Stomach (tissue), 19 donors: Measurements from ENCODE around the gene ECE1. TPM values are rescaled to one million over a fixed set of nuclear protein-coding genes. Genes with fewer than 3 reads are reported as not detected.

ENCODE experiments used
- DNase-seq, 2 donors: peaks; one replicate each; pipeline versions ENCODE4 v3.0.0 to v3.0.0-alpha.2; 2013 to 2019
- H3K27ac ChIP-seq, 5 donors: fragments of 200-600 bp in 4 of 5; sonication (generic) in 4 of 5; one replicate each; pipeline ENCODE4 v1.5.1; 2013 to 2019; ENCODE audit warnings: mild to moderate bottlenecking in 1 of 5, moderate library complexity in 1 of 5
- H3K27me3 ChIP-seq, 3 donors: fragments of 200-600 bp; sonication (generic); one replicate each; pipeline ENCODE4 v1.5.1; 2017 to 2019; ENCODE audit warnings: mixed run types in 1 of 3
- H3K36me3 ChIP-seq, 4 donors: fragments of 200-600 bp; sonication (generic); 1 replicate in 3 of 4; 2 replicates in 1 of 4; pipeline ENCODE4 v1.5.1; 2016 to 2019
- H3K4me1 ChIP-seq, 4 donors: fragments of 200-600 bp; sonication (generic); one replicate each; pipeline ENCODE4 v1.5.1; 2016 to 2019
- H3K4me3 ChIP-seq, 4 donors: fragments of 200-600 bp; sonication (generic) in 3 of 4; one replicate each; pipeline ENCODE4 v1.5.1; 2016 to 2019; ENCODE audit warnings: mild to moderate bottlenecking in 1 of 4
- H3K9me3 ChIP-seq, 4 donors: fragments of 200-600 bp; sonication (generic); one replicate each; pipeline ENCODE4 v1.5.1; 2016 to 2019
- EP300 ChIP-seq: sonication (generic); formaldehyde crosslinking; IDR thresholded peaks from one replicate; pipeline ENCODE4 v1.6.1; 2017; ENCODE audit warnings: antibody characterized with exemption
- POLR2A ChIP-seq, 4 donors: fragments of 450-650 bp; IDR thresholded peaks; one replicate each; pipeline ENCODE4 v1.6.1; 2016; ENCODE audit warnings: antibody characterized with exemption in 4 of 4, control low read depth in 2 of 4, mild to moderate bottlenecking in 1 of 4, moderate library complexity in 1 of 4
- POLR2AphosphoS5 ChIP-seq, 3 donors: sonication (generic); formaldehyde crosslinking; IDR thresholded peaks; one replicate each; pipeline ENCODE4 v1.6.1; 2016; ENCODE audit warnings: antibody characterized with exemption in 3 of 3
- WGBS, 5 donors: extraction: QIAGEN DNeasy Blood & Tissue Kit in 3 of 5; methylation state at CpG; one replicate each; pipeline versions ENCODE4 v1.1.5 to v1.1.7; 2013 to 2018; 5-methylcytosine and 5-hydroxymethylcytosine counted together
- intact Hi-C: fragments of 100-400 bp; cut with DNase I; formaldehyde crosslinking; loops from one replicate; pipeline ENCODE4 v1.15.1; 2023; ENCODE audit warnings: low total_unique reads
- long read RNA-seq, 10 donors: transcript quantifications; one replicate each; lab custom pipeline, GENCODE V29; 2026
- polyA plus RNA-seq, 3 donors: library from polyadenylated mRNA; stranded (reverse); fragments of 200-250 nt; gene quantifications; one replicate each; pipeline ENCODE4 v1.2.3, GENCODE V29; 2013
- total RNA-seq, 5 donors: library from RNA; depleted of rRNA; stranded (reverse); fragments of >200 nt; gene quantifications; one replicate each; pipeline versions ENCODE4 v1.1.0 to v1.2.3, GENCODE V29; 2014 to 2016
- TF ChIP-seq, protein P1 (sequence below), 7 experiments: fragments of 450-650 bp in 4 of 7; fragments of 200-600 bp in 3 of 7; sonication (generic) in 3 of 7; IDR thresholded peaks; one replicate each; pipeline ENCODE4 v1.5.1; 2016 to 2019; ENCODE audit warnings: antibody characterized with exemption in 7 of 7, control low read depth in 2 of 7, mild to moderate bottlenecking in 1 of 7
- donor health status: healthy with polysubstance abuse.
- donor health status: Bipolar disorder and iron deficiency.
- donor health status: healthy.

ECE1 gene
- total RNA-seq = 100 to 1,000 TPM in 2 of 5 donors, 10 to 100 TPM in 3; 40.2 to 574 (median 71.4) TPM
- polyA plus RNA-seq = 10 to 100 TPM; 17.6 to 30.9 (median 25.4) TPM
- long read RNA-seq, donor 1 = 0 reads
- long read RNA-seq, donor 2, full-length matches to known transcripts = 6 of 6 reads
- long read RNA-seq, donor 2, partial matches to known transcripts = 0 of 6 reads
- long read RNA-seq, donor 2, other reads (novel, unspliced or antisense) = 0 of 6 reads
- long read RNA-seq, donor 3, full-length matches to known transcripts = 3 of 3 reads
- long read RNA-seq, donor 3, partial matches to known transcripts = 0 of 3 reads
- long read RNA-seq, donor 3, other reads (novel, unspliced or antisense) = 0 of 3 reads
- long read RNA-seq, donor 4 = 0 reads
- long read RNA-seq, donor 5, transcript ECE1-202 (17 exons, 3,763 nt) = major isoform, 6 of 24 reads
- long read RNA-seq, donor 5, partial matches to known transcripts = 16 of 24 reads
- long read RNA-seq, donor 5, other reads (novel, unspliced or antisense) = 0 of 24 reads
- long read RNA-seq, donor 6 = 0 reads
- long read RNA-seq, donor 7, full-length matches to known transcripts = 4 of 15 reads
- long read RNA-seq, donor 7, partial matches to known transcripts = 11 of 15 reads
- long read RNA-seq, donor 7, other reads (novel, unspliced or antisense) = 0 of 15 reads
- long read RNA-seq, donor 8, full-length matches to known transcripts = 3 of 8 reads
- long read RNA-seq, donor 8, partial matches to known transcripts = 5 of 8 reads
- long read RNA-seq, donor 8, other reads (novel, unspliced or antisense) = 0 of 8 reads
- long read RNA-seq, donor 9, partial matches to known transcripts = 5 of 8 reads
- long read RNA-seq, donor 9, other reads (novel, unspliced or antisense) = 0 of 8 reads
- long read RNA-seq, donor 10, partial matches to known transcripts = 0 of 1 reads
- long read RNA-seq, donor 10, other reads (novel, unspliced or antisense) = 0 of 1 reads

DNA sequence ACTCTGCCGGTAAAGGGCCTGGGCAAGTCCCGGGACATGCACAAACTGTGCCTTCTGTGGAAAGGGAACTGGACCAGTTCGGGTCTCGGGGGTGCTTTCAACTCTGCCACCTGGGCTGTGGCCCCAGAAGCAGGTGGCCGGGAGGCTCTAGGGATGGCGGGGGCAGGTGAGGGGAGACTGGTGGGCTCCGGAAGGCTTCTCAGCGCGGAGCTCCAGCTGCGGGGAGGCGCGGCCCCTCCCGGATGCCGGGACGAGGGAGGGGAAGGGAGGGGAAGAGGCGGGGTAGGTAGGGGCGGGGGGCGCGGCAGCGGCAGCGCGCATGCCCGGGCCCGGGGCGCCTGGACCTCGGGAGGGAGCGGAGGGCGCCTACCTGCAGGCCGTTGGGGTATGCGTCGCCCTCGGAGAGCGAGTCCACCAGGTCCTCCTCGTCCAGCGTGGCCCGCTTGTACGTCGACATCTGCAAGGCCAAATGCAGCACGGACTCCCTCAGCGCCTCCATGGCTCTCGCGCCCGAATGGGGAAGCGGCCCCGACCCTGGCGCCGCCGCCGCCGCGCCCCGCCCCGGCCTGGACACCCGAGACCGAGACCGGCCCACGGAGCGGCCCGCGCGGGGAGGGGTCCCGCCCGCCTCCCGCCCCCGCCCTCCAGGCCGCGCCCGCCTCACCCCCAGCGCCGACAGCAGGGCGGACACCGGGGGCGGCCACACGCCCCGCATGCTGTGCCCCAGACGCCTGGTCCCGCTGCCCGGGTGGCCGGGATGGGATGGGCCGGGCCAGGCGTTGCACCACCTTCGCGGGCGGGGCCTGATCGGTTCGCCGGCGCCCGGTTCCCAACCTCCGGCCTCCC is at the start of gene ECE1:
Gene ECE1 (minus strand): TSS at position 764 of the 846 bp plus-strand sequence. CDS start 49 bp downstream, at position 715.
- H3K27ac ChIP-seq = peak within 1 kb of the TSS; percentile 69 to 89 (median 80)
- peaks cover 0 to 4% (median 0%) of the 10 kb centered on the region in 4 donors for H3K36me3 ChIP-seq
- DNase-seq = peak; percentile 60 to 82
- H3K4me3 ChIP-seq = peak within 1 kb of the TSS; percentile 60 to 78 (median 68)
- no peaks in the 10 kb centered on the region for H3K27me3 ChIP-seq
- no peaks in the 10 kb centered on the region for H3K9me3 ChIP-seq
- H3K4me1 ChIP-seq = peaks cover 52 to 83% (median 62%) of the 10 kb centered on the region in 4 donors
- 1 to 2% (median 1%) methylated on average over 6 to 90 of the region's 90 CpGs for WGBS, 5 donors
- intact Hi-C loops = no loop called here
- TF ChIP-seq POLR2A (IDR thresholded peaks at IDR 0.05) = no peak
- TF ChIP-seq, protein P1, sequence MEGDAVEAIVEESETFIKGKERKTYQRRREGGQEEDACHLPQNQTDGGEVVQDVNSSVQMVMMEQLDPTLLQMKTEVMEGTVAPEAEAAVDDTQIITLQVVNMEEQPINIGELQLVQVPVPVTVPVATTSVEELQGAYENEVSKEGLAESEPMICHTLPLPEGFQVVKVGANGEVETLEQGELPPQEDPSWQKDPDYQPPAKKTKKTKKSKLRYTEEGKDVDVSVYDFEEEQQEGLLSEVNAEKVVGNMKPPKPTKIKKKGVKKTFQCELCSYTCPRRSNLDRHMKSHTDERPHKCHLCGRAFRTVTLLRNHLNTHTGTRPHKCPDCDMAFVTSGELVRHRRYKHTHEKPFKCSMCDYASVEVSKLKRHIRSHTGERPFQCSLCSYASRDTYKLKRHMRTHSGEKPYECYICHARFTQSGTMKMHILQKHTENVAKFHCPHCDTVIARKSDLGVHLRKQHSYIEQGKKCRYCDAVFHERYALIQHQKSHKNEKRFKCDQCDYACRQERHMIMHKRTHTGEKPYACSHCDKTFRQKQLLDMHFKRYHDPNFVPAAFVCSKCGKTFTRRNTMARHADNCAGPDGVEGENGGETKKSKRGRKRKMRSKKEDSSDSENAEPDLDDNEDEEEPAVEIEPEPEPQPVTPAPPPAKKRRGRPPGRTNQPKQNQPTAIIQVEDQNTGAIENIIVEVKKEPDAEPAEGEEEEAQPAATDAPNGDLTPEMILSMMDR (IDR thresholded peaks at IDR 0.05) = no peak
- TF ChIP-seq POLR2AphosphoS5 (IDR thresholded peaks at IDR 0.05) = peak in 1 of 3 donors; percentile 13
- TF ChIP-seq EP300 = no peak

DNA sequence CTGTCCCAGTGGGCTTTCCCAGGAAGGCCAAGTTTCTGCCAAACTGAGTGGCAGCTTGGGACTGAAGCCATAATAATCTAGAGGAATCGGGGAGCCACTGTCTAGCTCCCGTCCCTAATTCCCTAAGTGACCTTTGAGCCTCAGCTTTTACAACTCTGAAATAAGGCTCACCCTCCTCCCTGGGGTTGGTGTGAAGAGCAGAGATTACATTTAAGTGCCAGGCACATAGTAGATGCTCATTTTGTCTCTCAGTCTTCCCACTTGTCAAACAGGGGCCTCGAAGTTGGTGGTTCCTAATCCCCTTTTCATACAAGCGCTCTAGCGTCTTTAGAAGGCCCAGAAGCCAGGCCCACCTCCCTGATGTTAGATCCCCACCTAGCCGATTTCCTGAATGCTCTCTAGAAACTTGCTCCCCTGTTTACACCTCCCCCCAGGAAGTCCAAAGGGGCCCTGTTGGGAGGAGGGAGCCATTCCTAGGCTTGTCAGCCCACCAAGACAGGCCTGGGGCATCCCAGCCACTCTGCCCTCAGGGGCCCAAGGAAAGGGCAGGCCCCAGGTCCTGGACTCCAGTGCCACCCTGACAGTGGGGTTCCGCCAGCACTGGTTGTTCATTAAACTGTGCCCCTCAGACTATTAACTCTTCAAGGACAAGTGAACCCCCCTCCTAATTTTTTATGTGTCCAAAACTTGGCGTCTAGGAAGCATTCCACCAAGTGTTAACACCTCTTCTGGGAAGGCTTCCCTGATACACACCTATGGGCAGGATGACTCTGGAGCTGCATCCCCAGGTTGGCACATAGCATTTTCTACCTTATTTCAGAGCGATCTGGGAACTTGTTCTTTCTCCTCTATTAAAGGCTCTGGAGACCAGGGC is 49.3 kb upstream of the ECE1 start:
- TF ChIP-seq, protein P1 (IDR thresholded peaks at IDR 0.05) = no peak
- TF ChIP-seq POLR2A (IDR thresholded peaks at IDR 0.05) (no peak), POLR2AphosphoS5 (IDR thresholded peaks at IDR 0.05) (no peak), EP300 (no peak)
- no peaks in the 10 kb centered on the region for H3K9me3 ChIP-seq
- H3K4me3 ChIP-seq = peak overlapping the region in 1 of 4 donors; percentile 17
- WGBS, 5 donors = 54 to 70% (median 65%) methylated on average over 9 of the region's 9 CpGs
- H3K36me3 ChIP-seq = no peaks in the 10 kb centered on the region
- intact Hi-C loops = no loop called here
- H3K4me1 ChIP-seq = peaks cover 93 to 100% (median 100%) of the 10 kb centered on the region in 4 donors
- peak overlapping the region; percentile 81 to 94 (median 89) for H3K27ac ChIP-seq
- no peaks in the 10 kb centered on the region for H3K27me3 ChIP-seq
- no peak for DNase-seq

DNA sequence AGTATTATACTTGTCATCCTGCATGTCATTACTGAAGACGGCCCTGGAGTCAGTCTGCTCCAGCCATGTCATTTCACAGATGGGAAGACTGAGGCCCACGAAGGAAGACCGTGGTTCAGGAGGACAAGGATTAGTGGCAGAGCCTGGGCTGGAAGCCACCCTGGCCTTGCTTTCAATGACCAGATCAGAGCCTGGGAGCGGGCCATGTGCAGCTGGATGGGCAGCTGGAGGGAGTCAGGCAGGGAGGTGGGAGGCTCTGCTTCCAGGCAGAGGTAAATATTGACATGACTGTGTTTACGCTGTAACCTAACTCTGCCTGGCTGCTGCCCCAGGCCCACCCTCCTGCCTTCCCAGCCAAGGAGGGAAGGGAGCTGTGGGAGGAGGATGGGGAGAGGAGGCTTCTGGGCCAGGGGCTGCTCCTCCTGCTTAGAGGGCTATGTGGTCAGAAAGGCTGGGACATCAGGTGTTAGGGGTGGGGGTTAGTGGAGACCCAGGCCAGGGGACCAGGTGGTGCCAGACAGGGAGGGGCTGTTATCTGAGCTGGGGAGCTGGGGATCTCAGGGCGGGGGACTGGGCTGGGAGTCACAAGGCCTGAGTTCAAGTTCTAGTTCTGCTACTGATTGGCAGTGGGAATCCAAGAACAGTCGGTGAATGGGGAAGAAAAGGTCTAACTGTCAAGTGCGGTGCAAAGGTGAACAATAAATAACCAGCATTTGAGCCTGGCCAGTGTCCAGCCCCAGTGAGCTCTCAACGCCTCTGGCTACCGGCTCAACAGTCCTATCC is 48.5 kb upstream of the ECE1 start:
- peak; percentile 89 to 95 for DNase-seq
- intact Hi-C loops = no loop called here
- TF ChIP-seq, protein P1 (IDR thresholded peaks at IDR 0.05) = no peak
- TF ChIP-seq POLR2AphosphoS5 (IDR thresholded peaks at IDR 0.05) = peak; percentile 66 to 84 (median 74)
- WGBS, 5 donors = 16 to 32% (median 20%) methylated on average over 10 of the region's 10 CpGs
- peak overlapping the region in 1 of 4 donors; percentile 17 for H3K4me3 ChIP-seq
- no peaks in the 10 kb centered on the region for H3K27me3 ChIP-seq
- H3K27ac ChIP-seq = peak overlapping the region; percentile 81 to 94 (median 89)
- H3K4me1 ChIP-seq = peaks cover 96 to 100% (median 100%) of the 10 kb centered on the region in 4 donors
- H3K9me3 ChIP-seq = no peaks in the 10 kb centered on the region
- no peaks in the 10 kb centered on the region for H3K36me3 ChIP-seq
